LHCN-M2 (cell line): ENCODE data around the gene MON2. TPM values are rescaled to one million over a fixed set of nuclear protein-coding genes. Genes with fewer than 3 reads are reported as not detected.

Source experiments
- DNase-seq: peaks from one replicate; pipeline ENCODE4 v3.0.0-alpha.2; 2012; ENCODE audit warnings: low read depth
- total RNA-seq: library from RNA; depleted of rRNA; stranded (reverse); fragments of >200 nt; gene quantifications from 2 replicates; pipeline ENCODE4 v1.2.3, GENCODE V29; 2014; rRNA removed

MON2 gene
- total RNA-seq, 1 experiment from 2014 or later = 22.7 TPM

GRCh38 chr12:62649412-62650138, 182.9 kb downstream of the MON2 start:
- DNase-seq = no peak

Other genes with a start within 250 kb of the MON2 start
- 37.7 and 41.3 TPM in 2 replicates for gene USP15, start 206.4 kb upstream of the MON2 start, total RNA-seq